GM08714 (cell line): ENCODE measurements around the gene TESK1.

Experiments
- H3K4me3 ChIP-seq: fragments of 200-500 bp; sonication (Bioruptor generic); 2 replicates; pipeline ENCODE4 v1.5.1; 2014; ENCODE audit warnings: mild to moderate bottlenecking, low read length, inconsistent platforms
- ZNF274 ChIP-seq: IDR thresholded peaks from 2 replicates; pipeline ENCODE4 v1.6.1; 2012; ENCODE audit warnings: mild to moderate bottlenecking, low read depth, low read length

Gene TESK1

GRCh38 chr9:35604578-35605350, at the start of gene TESK1:
Gene TESK1, plus strand, starts transcription at chr9:35605262. Its CDS starts 358 bp downstream, at chr9:35605620.
- no peak for TF ChIP-seq ZNF274
- peak within 1 kb of the TSS; percentile 79 for H3K4me3 ChIP-seq

GRCh38 chr9:35555881-35556280, 49.2 kb upstream of the TESK1 start:
- no peak for TF ChIP-seq ZNF274
- no peak overlapping the region for H3K4me3 ChIP-seq

- no peak overlapping the region for H3K4me3 ChIP-seq
- TF ChIP-seq ZNF274: no peak
Observed at GRCh38 chr9:35556776-35557175, 48.3 kb upstream of the TESK1 start.

GRCh38 chr9:35557320-35557719, 47.7 kb upstream of the TESK1 start:
- no peak overlapping the region for H3K4me3 ChIP-seq
- TF ChIP-seq ZNF274: no peak

GRCh38 chr9:35558185-35558584, 46.9 kb upstream of the TESK1 start:
- no peak overlapping the region for H3K4me3 ChIP-seq
- TF ChIP-seq ZNF274: no peak

GRCh38 chr9:35559792-35560530, 45.1 kb upstream of the TESK1 start:
- no peak for TF ChIP-seq ZNF274
- H3K4me3 ChIP-seq: no peak overlapping the region

- no peak overlapping the region for H3K4me3 ChIP-seq
- no peak for TF ChIP-seq ZNF274
Observed at GRCh38 chr9:35560625-35561337, 44.3 kb upstream of the TESK1 start.

GRCh38 chr9:35561468-35562261, 43.4 kb upstream of the TESK1 start:
- H3K4me3 ChIP-seq: no peak overlapping the region
- TF ChIP-seq ZNF274: no peak

- TF ChIP-seq ZNF274: no peak
- no peak overlapping the region for H3K4me3 ChIP-seq
Observed at GRCh38 chr9:35562895-35563780, 41.9 kb upstream of the TESK1 start.

- no peak for TF ChIP-seq ZNF274
Observed at GRCh38 chr9:35563791-35564197, 41.3 kb upstream of the TESK1 start.

GRCh38 chr9:35564658-35565061, 40.4 kb upstream of the TESK1 start:
- H3K4me3 ChIP-seq: no peak overlapping the region
- TF ChIP-seq ZNF274: no peak

More at GRCh38 chr9:35563791-35564197, 41.3 kb upstream of the TESK1 start:
- no peak overlapping the region for H3K4me3 ChIP-seq

- H3K4me3 ChIP-seq: no peak overlapping the region
- no peak for TF ChIP-seq ZNF274
Observed at GRCh38 chr9:35566417-35566816, 38.6 kb upstream of the TESK1 start.

- no peak overlapping the region for H3K4me3 ChIP-seq
- no peak for TF ChIP-seq ZNF274
Observed at GRCh38 chr9:35568196-35568595, 36.9 kb upstream of the TESK1 start.
